Trophoblast cell (in vitro differentiated cells and primary cell): ENCODE results near the gene FIBCD1.
A peak's percentile ranks its signal among the peaks of the same experiment; 100 is the strongest.

Source experiments
- DNase-seq, 2 donors: peaks; one replicate each; pipeline ENCODE4 v3.0.0-alpha.2; 2016
- H2AFZ ChIP-seq: 2 replicates; pipeline ENCODE4 v1.6.1; 2013; ENCODE audit warnings: low read length, moderate library complexity, mild to moderate bottlenecking; ENCODE audit not compliant: insufficient read depth, poor library complexity
- H2AK5ac ChIP-seq: 2 replicates; pipeline ENCODE4 v1.6.1; 2013; ENCODE audit warnings: mild to moderate bottlenecking, low read length
- H2BK120ac ChIP-seq: 2 replicates; pipeline ENCODE4 v1.6.1; 2013; ENCODE audit warnings: low read length, mild to moderate bottlenecking, moderate library complexity; ENCODE audit not compliant: insufficient read depth, poor library complexity
- H2BK12ac ChIP-seq: 2 replicates; pipeline ENCODE4 v1.6.1; 2013; ENCODE audit warnings: mild to moderate bottlenecking, low read length, moderate library complexity
- H2BK5ac ChIP-seq: 2 replicates; pipeline ENCODE4 v1.6.1; 2013; ENCODE audit warnings: low read length, low read depth, moderate library complexity, mild to moderate bottlenecking; ENCODE audit not compliant: poor library complexity
- H3K14ac ChIP-seq: 2 replicates; pipeline ENCODE4 v1.6.1; 2013; ENCODE audit warnings: mild to moderate bottlenecking, low read length
- H3K18ac ChIP-seq: 2 replicates; pipeline ENCODE4 v1.6.1; 2013; ENCODE audit warnings: mild to moderate bottlenecking, low read length
- H3K23ac ChIP-seq: 2 replicates; pipeline ENCODE4 v1.6.1; 2013; ENCODE audit warnings: low read length
- H3K27ac ChIP-seq: 2 replicates; pipeline ENCODE4 v1.5.1; 2013; ENCODE audit warnings: low read depth, mild to moderate bottlenecking, inconsistent platforms, low read length, moderate library complexity
- H3K27me3 ChIP-seq: 2 replicates; pipeline ENCODE4 v1.6.1; 2013; ENCODE audit warnings: inconsistent platforms, mild to moderate bottlenecking, low read length, moderate library complexity; ENCODE audit not compliant: insufficient read depth
- H3K36me3 ChIP-seq, 2 experiments: 1 replicate in 1 of 2; 2 replicates in 1 of 2; pipeline ENCODE4 v1.6.1; 2013; ENCODE audit warnings: low read length in 2 of 2, mild to moderate bottlenecking in 2 of 2, moderate library complexity in 1 of 2; ENCODE audit not compliant: insufficient read depth in 2 of 2, control insufficient read depth in 1 of 2
- H3K4ac ChIP-seq: 2 replicates; pipeline ENCODE4 v1.6.1; 2013; ENCODE audit warnings: low read depth, mild to moderate bottlenecking, low read length, moderate library complexity
- H3K4me1 ChIP-seq, 2 experiments: 1 replicate in 1 of 2; 2 replicates in 1 of 2; pipeline ENCODE4 v1.6.1; 2013; ENCODE audit warnings: low read length in 2 of 2, mild to moderate bottlenecking in 2 of 2, moderate library complexity in 1 of 2; ENCODE audit not compliant: insufficient read depth in 2 of 2, control insufficient read depth in 1 of 2
- H3K4me2 ChIP-seq: 2 replicates; pipeline ENCODE4 v1.6.1; 2013; ENCODE audit warnings: inconsistent platforms, mild to moderate bottlenecking, low read length, moderate library complexity
- H3K4me3 ChIP-seq: 2 replicates; pipeline ENCODE4 v1.5.1; 2013; ENCODE audit warnings: mild to moderate bottlenecking, low read depth, low read length, inconsistent platforms
- H3K79me1 ChIP-seq: one replicate; pipeline ENCODE4 v1.6.1; 2013; ENCODE audit warnings: low read length
- H3K79me2 ChIP-seq: 2 replicates; pipeline ENCODE4 v1.6.1; 2013; ENCODE audit warnings: low read length, mild to moderate bottlenecking; ENCODE audit not compliant: control insufficient read depth, insufficient read depth, poor library complexity
- H3K9ac ChIP-seq: 2 replicates; pipeline ENCODE4 v1.6.1; 2013; ENCODE audit warnings: mild to moderate bottlenecking, low read length
- H3K9me3 ChIP-seq: 2 replicates; pipeline ENCODE4 v1.6.1; 2013; ENCODE audit warnings: low read depth, mild to moderate bottlenecking, control low read depth, inconsistent platforms, low read length; ENCODE audit not compliant: insufficient read depth
- H4K12ac ChIP-seq: 2 replicates; pipeline ENCODE4 v1.6.1; 2013; ENCODE audit warnings: low read depth, mild to moderate bottlenecking, low read length, moderate library complexity
- H4K8ac ChIP-seq: 2 replicates; pipeline ENCODE4 v1.6.1; 2013; ENCODE audit warnings: low read depth, mild to moderate bottlenecking, low read length, moderate library complexity
- H4K91ac ChIP-seq: one replicate; pipeline ENCODE4 v1.6.1; 2013; ENCODE audit warnings: low read depth, mild to moderate bottlenecking, low read length, moderate library complexity
- WGBS: extraction: QIAGEN DNeasy Blood & Tissue Kit; methylation state at CpG from one replicate; pipeline ENCODE4 v1.1.7; 2013; ENCODE audit warnings: missing lambda C conversion rate; ENCODE audit not compliant: insufficient read length, insufficient coverage; ENCODE audit errors: extremely low coverage; 5-methylcytosine and 5-hydroxymethylcytosine counted together

FIBCD1 gene

DNA sequence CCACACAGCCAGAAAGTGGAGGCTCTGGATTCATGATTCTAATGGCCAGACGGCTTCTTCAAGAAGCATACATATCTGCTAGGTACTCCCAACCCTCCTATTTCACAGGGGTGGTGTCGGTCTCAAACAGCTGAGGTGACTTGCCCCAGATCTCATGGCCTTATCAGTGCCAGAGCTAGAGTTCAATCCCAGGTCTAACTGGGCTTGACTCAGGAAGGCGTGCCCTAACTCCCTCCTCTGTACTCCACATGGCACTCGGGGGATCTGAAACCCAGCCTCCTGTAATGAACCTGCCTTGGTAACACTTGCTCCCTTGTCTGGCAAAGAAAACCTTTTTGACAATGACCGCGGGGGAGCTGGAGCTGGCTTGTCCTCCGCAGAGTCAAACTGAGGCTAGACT is 44.5 kb downstream of the FIBCD1 start:
- no peak for DNase-seq
- Histone ChIP-seq H3K4me1 (no peaks in the 10 kb centered on the region), H4K8ac (no peak overlapping the region), H3K4me3 (no peak overlapping the region), H3K9me3 (no peaks in the 10 kb centered on the region), H2BK12ac (no peak overlapping the region), H3K14ac (no peak overlapping the region), H2AK5ac (no peak overlapping the region), H3K4ac (no peak overlapping the region), H3K23ac (no peak overlapping the region), H3K9ac (no peak overlapping the region), H3K79me1 (no peaks in the 10 kb centered on the region), H4K12ac (no peak overlapping the region), H3K27me3 (no peaks in the 10 kb centered on the region), H4K91ac (no peak overlapping the region), H3K27ac (no peak overlapping the region), H3K4me2 (no peak overlapping the region), H3K18ac (no peak overlapping the region), H2AFZ (no peak overlapping the region), H3K36me3 (peaks cover 16 to 24% of the 10 kb centered on the region in 2 experiments), H3K79me2 (no peaks in the 10 kb centered on the region), H2BK120ac (no peak overlapping the region), H2BK5ac (no peak overlapping the region)
- WGBS, result no CpG with 5 or more reads among the region's 7 CpGs

- Histone ChIP-seq H3K14ac (no peak overlapping the region), H3K4me2 (no peak overlapping the region), H3K79me1 (no peaks in the 10 kb centered on the region), H2AFZ (no peak overlapping the region), H3K4me3 (no peak overlapping the region), H3K4ac (no peak overlapping the region), H2AK5ac (no peak overlapping the region), H2BK5ac (no peak overlapping the region), H3K27ac (no peak overlapping the region), H3K9me3 (no peaks in the 10 kb centered on the region), H4K12ac (no peak overlapping the region), H4K8ac (no peak overlapping the region), H3K18ac (no peak overlapping the region), H2BK12ac (no peak overlapping the region), H3K36me3 (peaks cover 17 to 28% of the 10 kb centered on the region in 2 experiments), H3K4me1 (no peaks in the 10 kb centered on the region), H4K91ac (no peak overlapping the region), H3K9ac (no peak overlapping the region), H2BK120ac (no peak overlapping the region), H3K23ac (no peak overlapping the region), H3K27me3 (no peaks in the 10 kb centered on the region), H3K79me2 (no peaks in the 10 kb centered on the region)
- peak in 1 of 2 donors; percentile 26 for DNase-seq
- no CpG with 5 or more reads among the region's 34 CpGs for WGBS
Measured at GRCh38 chr9:130893341-130894101, 45.5 kb downstream of the FIBCD1 start.

DNA sequence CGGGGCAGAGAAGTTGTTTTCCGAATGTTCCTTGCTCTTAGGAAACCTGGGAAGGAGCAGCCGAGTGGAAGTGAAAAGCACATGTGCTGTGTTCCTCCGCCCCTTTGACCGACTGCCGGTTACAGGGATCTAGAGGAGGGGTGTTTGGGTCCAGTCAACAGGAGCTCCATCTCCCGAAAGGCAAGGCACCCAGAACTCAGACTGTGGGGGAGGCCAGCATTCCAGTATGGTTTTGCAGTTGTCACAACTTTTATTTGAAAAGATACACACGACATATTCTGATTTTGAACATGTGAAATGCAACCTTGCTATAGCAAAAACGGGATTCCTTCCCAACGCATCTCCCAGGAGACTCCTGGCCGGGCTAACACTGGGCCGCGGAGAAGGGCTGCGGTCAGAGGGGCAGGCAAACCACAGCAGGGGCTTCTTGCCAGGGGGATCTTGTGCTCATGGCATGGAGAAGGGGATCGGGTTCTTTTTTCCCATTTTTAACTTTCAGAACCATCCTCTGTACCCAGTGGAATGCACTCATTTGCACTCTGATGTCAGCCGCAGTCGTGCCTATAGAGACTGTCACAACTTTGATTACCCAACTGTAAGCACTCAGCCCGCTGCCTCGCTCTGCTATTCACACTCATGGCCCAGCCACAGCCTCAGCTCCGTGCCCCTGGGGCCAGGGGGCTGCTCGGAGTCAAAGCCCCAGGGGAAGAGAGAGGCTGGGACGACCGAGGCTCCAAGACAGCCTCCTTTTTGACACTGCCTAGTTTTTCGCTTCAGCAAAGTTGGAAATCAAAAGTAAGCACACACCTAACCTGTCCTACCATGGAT is 46.4 kb downstream of the FIBCD1 start:
- Histone ChIP-seq H3K14ac (no peak overlapping the region), H2AFZ (no peak overlapping the region), H3K4ac (no peak overlapping the region), H4K91ac (no peak overlapping the region), H2BK12ac (no peak overlapping the region), H3K9me3 (peaks cover 2% of the 10 kb centered on the region), H3K27me3 (no peaks in the 10 kb centered on the region), H3K36me3 (peaks cover 25 to 36% of the 10 kb centered on the region in 2 experiments), H3K4me1 (no peaks in the 10 kb centered on the region), H4K8ac (no peak overlapping the region), H3K23ac (no peak overlapping the region), H4K12ac (no peak overlapping the region), H3K79me1 (no peaks in the 10 kb centered on the region), H3K4me3 (no peak overlapping the region), H3K4me2 (no peak overlapping the region), H3K18ac (no peak overlapping the region), H2AK5ac (no peak overlapping the region), H2BK120ac (no peak overlapping the region), H3K9ac (no peak overlapping the region), H2BK5ac (no peak overlapping the region), H3K79me2 (no peaks in the 10 kb centered on the region), H3K27ac (no peak overlapping the region)
- no peak for DNase-seq
- WGBS, result no CpG with 5 or more reads among the region's 24 CpGs

GRCh38 chr9:130891688-130892476 is 47.2 kb downstream of the FIBCD1 start:
- Histone ChIP-seq H2AFZ (no peak overlapping the region), H4K8ac (no peak overlapping the region), H3K27ac (no peak overlapping the region), H3K4me1 (no peaks in the 10 kb centered on the region), H3K18ac (no peak overlapping the region), H3K27me3 (no peaks in the 10 kb centered on the region), H3K4me3 (no peak overlapping the region), H4K91ac (no peak overlapping the region), H3K79me1 (no peaks in the 10 kb centered on the region), H3K79me2 (no peaks in the 10 kb centered on the region), H4K12ac (no peak overlapping the region), H3K36me3 (peaks cover 33 to 44% of the 10 kb centered on the region in 2 experiments), H3K4ac (no peak overlapping the region), H3K14ac (no peak overlapping the region), H3K4me2 (no peak overlapping the region), H2BK12ac (no peak overlapping the region), H3K23ac (no peak overlapping the region), H2AK5ac (no peak overlapping the region), H2BK120ac (no peak overlapping the region), H2BK5ac (no peak overlapping the region), H3K9ac (no peak overlapping the region), H3K9me3 (peaks cover 2% of the 10 kb centered on the region)
- no CpG with 5 or more reads among the region's 18 CpGs for WGBS
- DNase-seq, result no peak
